Stimulated activated CD4-positive, alpha-beta T cell treated with anti-CD3 and anti-CD28 coated beads, Interleukin-4, amount 100 ng/mL, for 48 hours (primary cell): ENCODE measurements around the gene CYP2A6.

ENCODE experiments used
- DNase-seq, 2 donors: peaks; one replicate each; pipeline ENCODE4 v3.0.0-alpha.2; 2020; ENCODE audit warnings: low read depth in 2 of 2

The CYP2A6 gene

DNA sequence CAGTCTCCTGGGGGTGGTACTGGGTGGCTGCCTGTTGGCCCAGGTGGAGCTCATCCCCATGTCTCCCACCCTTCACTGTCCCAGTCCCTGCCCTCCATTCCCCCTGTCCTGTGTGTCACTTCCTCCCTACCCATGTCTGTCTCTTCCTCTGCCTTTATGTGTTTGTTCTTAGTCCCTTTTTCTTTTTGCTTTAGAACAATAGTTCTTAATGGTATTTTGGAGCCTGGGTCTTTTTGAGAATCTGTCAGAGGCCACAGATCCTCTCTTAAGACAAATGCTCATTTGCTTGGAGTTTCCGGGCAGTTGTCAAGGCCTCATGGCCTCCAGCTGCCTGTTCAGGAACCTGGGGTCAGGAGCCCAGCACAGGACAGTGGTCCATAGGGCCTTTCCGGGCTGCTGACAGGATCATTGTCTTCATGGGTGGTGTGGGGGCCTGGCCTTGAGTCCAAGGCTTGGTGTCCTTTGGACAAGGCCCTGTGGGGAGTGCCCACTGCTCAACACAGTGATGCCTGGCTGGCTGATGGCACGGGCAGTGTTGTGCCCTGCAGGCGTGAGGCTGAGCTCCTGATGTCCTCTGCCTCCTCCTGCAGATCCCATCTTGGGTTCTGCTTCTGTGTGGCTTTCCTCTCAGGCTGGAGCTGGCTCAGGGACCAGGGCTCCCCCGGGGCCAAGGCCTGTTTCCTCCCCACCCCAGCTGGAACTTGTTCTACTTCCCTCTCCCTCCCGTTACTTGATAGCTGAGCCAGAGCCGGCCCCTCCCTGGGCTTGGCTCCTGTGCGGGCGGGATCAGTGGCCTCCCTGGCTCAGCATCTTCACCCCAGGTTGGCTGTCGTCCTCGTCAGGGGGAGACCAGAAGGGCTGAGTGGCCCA lies 47.7 kb downstream of the CYP2A6 start:
- DNase-seq: no peak

DNA sequence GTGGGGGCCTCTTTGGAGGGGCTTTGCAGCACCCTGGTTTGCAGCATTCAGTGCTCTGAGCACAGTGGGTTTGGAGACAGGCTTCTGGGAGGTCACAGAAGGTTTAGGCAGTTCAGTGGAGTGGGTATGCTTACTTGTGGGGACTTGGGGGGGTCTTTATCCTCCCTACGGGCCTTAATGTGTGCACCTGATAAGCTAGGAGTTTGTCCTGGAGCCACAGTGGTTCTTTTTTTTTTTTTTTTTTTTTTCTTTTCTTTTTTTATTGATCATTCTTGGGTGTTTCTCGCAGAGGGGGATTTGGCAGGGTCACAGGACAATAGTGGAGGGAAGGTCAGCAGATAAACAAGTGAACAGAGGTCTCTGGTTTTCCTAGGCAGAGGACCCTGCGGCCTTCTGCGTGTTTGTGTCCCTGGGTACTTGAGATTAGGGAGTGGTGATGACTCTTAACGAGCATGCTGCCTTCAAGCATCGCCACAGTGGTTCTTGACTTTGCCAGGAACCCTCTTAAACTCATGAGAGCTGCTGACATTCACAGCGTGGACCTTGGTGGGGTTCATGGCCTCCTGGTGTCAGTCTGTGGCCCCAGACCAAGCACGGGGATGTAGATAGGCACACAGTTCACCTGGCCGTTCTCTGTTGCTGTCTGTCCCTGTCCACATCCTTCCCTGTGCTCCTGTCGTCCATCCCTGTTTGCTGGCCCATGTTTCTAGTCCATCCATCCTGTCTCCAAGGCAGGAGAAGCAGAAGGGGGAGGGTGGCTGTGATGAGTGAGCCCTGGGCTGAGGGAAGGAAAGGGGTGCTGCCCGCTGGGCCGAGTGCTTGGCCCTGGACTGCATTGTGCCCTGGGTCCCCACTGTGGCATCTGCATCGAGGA lies 48.6 kb downstream of the CYP2A6 start:
- DNase-seq: no peak

DNA sequence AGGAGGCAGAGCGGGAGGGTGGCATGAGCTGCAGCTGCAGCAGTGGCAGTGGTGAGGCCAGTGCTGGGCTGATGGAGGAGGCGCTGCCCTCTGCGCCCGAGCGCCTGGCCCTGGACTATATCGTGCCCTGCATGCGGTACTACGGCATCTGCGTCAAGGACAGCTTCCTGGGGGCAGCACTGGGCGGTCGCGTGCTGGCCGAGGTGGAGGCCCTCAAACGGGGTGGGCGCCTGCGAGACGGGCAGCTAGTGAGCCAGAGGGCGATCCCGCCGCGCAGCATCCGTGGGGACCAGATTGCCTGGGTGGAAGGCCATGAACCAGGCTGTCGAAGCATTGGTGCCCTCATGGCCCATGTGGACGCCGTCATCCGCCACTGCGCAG lies 49.3 kb downstream of the CYP2A6 start:
- no peak for DNase-seq

DNA sequence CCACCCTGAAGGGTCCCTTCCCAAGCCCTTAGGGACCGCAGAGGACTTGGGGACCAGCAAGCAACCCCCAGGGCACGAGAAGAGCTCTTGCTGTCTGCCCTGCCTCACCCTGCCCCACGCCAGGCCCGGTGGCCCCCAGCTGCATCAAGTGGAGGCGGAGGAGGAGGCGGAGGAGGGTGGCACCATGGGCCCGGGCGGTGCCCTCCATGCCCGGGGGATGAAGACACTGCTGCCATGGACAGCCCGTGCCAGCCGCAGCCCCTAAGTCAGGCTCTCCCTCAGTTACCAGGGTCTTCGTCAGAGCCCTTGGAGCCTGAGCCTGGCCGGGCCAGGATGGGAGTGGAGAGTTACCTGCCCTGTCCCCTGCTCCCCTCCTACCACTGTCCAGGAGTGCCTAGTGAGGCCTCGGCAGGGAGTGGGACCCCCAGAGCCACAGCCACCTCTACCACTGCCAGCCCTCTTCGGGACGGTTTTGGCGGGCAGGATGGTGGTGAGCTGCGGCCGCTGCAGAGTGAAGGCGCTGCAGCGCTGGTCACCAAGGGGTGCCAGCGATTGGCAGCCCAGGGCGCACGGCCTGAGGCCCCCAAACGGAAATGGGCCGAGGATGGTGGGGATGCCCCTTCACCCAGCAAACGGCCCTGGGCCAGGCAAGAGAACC lies 49.8 kb downstream of the CYP2A6 start:
- DNase-seq: no peak

DNA sequence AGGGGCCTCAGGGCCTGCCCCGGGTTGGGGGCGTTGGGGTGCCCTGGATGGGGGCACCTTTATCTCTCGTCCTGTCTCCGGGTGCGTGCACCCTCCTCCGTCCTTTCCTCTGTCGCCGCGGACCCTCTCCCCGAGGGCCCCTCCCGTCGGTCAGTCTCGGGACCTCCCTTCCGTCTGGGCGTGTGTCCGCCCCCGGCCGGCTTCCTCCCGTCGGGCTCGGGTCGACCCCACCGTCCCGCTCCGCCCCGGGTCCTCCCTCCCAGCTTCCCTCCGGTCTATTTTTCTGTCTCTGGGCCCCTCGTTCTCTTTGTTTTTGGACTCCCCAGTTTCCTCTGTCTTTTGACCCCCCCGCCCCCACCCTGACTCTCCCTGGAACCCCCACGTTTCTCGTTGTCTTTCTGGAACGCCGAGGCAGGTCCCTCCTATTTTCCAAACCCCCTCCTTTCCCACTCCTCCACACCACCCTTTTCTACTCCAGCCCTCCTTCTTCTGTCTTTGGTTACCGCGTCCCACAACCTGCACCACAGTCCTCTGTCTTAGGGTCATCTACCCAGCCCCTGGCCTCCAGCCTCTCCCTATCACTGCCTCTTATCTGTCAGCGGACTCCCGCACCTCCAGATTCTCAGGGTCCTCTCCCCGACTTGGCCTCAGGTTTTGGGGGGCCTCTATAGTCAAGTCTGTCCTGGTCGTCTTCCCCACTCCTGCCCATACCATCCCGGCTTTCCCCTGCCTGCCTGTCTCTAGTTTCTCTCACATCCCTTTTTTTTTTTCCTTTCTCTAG lies 50.5 kb downstream of the CYP2A6 start:
- no peak for DNase-seq

DNA sequence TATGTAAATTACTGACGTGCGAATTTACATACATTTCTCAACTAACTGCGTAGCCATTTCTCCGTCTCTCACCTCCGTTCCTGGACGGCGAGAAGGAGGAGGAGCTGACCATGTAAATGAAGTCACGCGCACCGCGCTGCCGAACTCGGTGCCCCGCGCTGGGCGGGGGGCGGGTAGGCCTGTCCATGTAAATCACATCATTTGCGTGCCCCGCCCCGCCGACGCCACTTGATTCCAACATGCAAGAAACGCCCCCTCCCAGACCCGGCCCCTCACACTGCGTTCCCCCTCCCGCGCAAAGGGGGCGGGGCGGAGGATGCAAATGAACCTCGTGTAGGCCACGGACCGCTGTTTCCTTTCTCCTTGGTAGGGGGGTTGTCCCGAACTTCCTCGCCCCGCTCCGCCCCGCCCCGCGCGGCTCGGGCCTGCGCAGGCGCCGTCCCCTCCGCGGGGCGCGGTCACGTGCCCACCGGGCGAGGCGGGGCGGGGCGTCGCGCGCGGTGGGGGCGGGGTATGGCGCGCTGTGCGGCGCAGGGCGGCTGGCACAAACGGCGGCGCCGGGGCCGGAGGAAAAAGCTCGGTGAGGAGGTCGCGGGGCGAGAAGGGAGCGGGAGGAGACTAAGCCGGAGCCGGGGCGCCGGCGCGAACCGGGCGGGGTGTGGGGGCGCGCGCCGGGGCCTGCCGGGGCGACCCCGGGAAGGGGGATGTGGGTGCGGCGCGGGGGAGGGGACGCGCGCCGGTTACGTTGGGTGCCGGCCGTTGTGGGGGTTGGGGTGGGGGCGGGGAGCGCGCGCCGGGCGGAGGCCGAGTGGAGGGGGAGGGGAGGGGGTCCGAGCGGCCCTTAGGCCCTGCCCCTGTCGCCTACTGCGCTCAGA lies 51.3 kb downstream of the CYP2A6 start, which contains the start of gene EGLN2:
EGLN2 (plus strand) TSS at position 509 of the 875 bp plus-strand sequence. CDS start 1,382 bp downstream, outside the sequence.
- peak; percentile 100 for DNase-seq

DNA sequence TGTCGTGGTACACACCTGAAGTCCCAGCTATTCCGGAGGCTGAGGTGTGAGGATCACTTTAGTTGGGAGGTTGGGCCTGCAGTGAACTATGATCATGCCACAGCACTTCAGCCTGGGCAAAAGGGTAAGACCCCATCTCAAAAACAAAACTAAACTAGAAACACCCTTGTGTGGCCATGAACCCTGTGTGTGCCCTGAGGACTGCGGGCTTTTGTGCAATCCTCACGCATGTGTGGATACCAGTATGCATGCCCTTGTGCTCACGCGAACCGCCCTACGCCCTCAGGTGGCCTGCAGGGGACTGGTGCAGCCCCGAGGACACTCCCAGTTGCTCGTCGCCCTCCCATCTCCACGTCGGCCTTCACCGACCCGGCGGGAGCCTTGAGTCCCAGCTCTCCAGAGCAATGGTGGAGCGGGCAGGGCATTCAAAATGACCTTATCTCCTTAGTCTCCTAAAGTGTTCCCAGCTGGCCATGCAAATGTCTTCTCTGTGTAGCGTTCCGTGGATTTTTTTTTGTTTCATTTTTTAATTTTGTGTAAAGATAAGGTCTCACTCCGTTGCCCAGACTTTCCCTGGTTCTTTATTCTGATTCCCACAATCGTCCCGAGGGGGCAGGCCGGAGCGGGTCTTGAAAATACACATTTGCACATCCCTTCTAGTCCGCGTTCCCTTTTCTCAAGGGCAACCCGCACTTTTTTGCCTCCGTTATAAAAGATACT lies 52.1 kb downstream of the CYP2A6 start:
- DNase-seq: no peak

DNA sequence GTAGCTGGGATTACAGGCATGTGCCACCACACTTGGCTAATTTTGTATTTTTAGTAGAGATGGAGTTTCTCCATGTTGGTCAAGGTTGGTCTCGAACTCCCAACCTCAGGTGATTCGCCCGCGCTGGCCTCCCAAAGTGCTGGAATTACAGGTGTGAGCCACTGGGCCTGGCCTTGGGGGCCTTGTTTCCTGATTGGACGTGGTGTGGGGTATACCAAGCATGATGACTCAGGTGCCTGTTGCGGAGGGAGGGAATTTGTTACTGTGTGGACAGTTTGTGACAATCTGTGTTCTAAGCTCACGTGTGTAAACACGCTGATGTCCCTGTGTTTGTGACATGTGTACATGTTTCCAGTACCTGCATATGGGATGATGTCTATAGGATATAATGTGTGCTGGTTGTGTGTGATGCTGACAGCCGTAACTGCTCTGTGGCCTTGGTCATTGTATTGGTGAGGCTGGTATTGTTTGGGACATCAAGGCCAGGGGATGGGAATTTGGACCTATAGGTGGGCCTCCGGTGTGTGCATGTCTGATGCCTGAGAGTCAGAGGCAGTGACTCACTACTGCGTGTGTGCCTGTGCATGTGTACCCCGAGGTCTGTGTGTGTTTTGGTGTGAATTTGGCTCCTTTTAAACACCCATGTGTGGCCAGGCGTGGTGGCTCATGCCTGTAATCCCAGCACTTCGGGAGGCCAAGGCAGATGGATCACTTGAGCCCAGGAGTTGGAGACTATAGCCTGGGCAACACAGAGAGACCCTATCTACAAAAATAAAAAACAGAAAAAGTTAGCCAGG lies 52.9 kb downstream of the CYP2A6 start:
- no peak for DNase-seq
